M059J (cell line): ENCODE data around the gene PAPSS1. TPM values are rescaled to one million over a fixed set of nuclear protein-coding genes. Genes with fewer than 3 reads are reported as not detected.

Experiments
- total RNA-seq: library from RNA; depleted of rRNA; stranded (reverse); fragments of >200 nt; shearing (Covaris generic); gene quantifications from 2 replicates; pipeline ENCODE4 v1.2.3, GENCODE V29; 2014; rRNA removed

PAPSS1 gene
- total RNA-seq, 1 experiment from 2014 or later, result 65.5 TPM

Other genes starting within 250 kb of the PAPSS1 start
- 24.7 and 27.1 TPM in 2 replicates for gene SGMS2, start 104.7 kb upstream of the PAPSS1 start, total RNA-seq
- gene CYP2U1, start 211.3 kb upstream of the PAPSS1 start, total RNA-seq, result 8.0 and 8.3 TPM in 2 replicates